ENCODE data around the gene GALNT7. TPM values are rescaled to one million over a fixed set of nuclear protein-coding genes. Genes with fewer than 3 reads are reported as not detected.
A peak's percentile ranks its signal among the peaks of the same experiment; 100 is the strongest.
"Not testable (repeated sequence)": the region's sequence is repeated elsewhere in the genome, so short reads cannot be mapped to it uniquely, and the experiment has no call there.

Gene GALNT7
- total RNA-seq = 10 to 100 TPM; 10.1 to 12.8 TPM

GRCh38 chr4:173168396-173169177 is at the start of gene GALNT7:
GALNT7 (plus strand) TSS chr4:173168811; CDS start chr4:173168836, 25 bp downstream.
- Mint-ChIP-seq H3K4me3 (peak within 1 kb of the TSS; percentile 95 to 96), H3K27ac (peak within 1 kb of the TSS; percentile 90), H3K9me3 (no peaks in the 10 kb centered on the region), H3K36me3 (ENCODE audit: insufficient read depth in 2 of 2) (peaks cover 2 to 4% of the 10 kb centered on the region in 2 donors), H3K4me1 (ENCODE audit: low read depth) (peaks cover 44% of the 10 kb centered on the region), H3K27me3 (ENCODE audit: low read depth) (no peaks in the 10 kb centered on the region)
- peak; percentile 58 to 64 for DNase-seq
- peak; percentile 65 to 66 for ATAC-seq (replicated peaks in 1 of 2)

GRCh38 chr4:173118819-173119218 is 49.8 kb upstream of the GALNT7 start:
- not testable (repeated sequence) for H3K27ac Mint-ChIP-seq; H3K36me3 Mint-ChIP-seq (ENCODE audit: insufficient read depth in 2 of 2); DNase-seq; ATAC-seq (replicated peaks in 1 of 2); H3K27me3 Mint-ChIP-seq (ENCODE audit: low read depth); H3K4me3 Mint-ChIP-seq
- peaks cover 17% of the 10 kb centered on the region for H3K4me1 Mint-ChIP-seq (ENCODE audit: low read depth)
- H3K9me3 Mint-ChIP-seq = peaks cover 1 to 13% of the 10 kb centered on the region in 2 donors

- H3K27me3 Mint-ChIP-seq (ENCODE audit: low read depth) = no peaks in the 10 kb centered on the region
- H3K4me3 Mint-ChIP-seq = no peak overlapping the region
- ATAC-seq (replicated peaks in 1 of 2) (no peak), DNase-seq (no peak)
- H3K27ac Mint-ChIP-seq = no peak overlapping the region
- peaks cover 0 to 2% of the 10 kb centered on the region in 2 donors for H3K36me3 Mint-ChIP-seq (ENCODE audit: insufficient read depth in 2 of 2)
- H3K9me3 Mint-ChIP-seq = peaks cover 1 to 11% of the 10 kb centered on the region in 2 donors
- peaks cover 17% of the 10 kb centered on the region for H3K4me1 Mint-ChIP-seq (ENCODE audit: low read depth)
These were observed 48.8 kb upstream of the GALNT7 start for GRCh38 chr4:173119818-173120217.

GRCh38 chr4:173121076-173121561 is 47.5 kb upstream of the GALNT7 start:
- DNase-seq (no peak), ATAC-seq (replicated peaks in 1 of 2) (no peak)
- H3K9me3 Mint-ChIP-seq = peaks cover 1 to 11% of the 10 kb centered on the region in 2 donors
- no peak overlapping the region for H3K27ac Mint-ChIP-seq
- H3K27me3 Mint-ChIP-seq (ENCODE audit: low read depth) = no peaks in the 10 kb centered on the region
- H3K4me3 Mint-ChIP-seq = no peak overlapping the region
- H3K36me3 Mint-ChIP-seq (ENCODE audit: insufficient read depth in 2 of 2) = peaks cover 0 to 2% of the 10 kb centered on the region in 2 donors
- peaks cover 17% of the 10 kb centered on the region for H3K4me1 Mint-ChIP-seq (ENCODE audit: low read depth)

DNA sequence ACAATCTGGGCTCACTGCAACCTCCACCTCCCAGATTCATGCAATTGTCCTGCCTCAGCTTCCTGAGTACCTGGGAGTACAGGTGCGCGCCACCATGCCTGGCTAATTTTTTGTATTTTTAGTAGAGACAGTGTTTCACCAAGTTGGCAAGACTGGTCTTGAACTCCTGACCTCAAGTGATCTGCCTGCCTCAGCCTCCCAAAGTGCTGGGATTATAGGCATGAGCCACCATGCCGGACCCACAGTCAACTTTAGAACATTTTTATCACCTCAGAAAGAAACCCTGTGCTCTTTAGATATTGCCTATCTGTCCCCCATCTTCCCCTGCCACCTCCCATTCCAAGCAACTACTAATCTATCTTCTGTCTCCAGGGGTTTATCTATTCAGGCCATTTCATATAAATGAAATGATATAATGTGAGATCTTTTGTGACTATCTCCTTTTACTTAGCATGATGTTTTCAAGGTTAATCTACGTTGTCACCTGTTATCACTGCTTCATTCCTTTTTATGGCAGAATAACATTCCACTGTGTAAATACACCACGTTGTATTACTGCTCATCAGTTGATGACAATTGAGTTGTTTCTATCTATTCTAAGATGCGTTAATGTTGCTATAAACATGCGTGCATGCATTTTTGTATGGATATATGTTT is 44.3 kb upstream of the GALNT7 start:
- DNase-seq = no peak
- peaks cover 8% of the 10 kb centered on the region for H3K4me1 Mint-ChIP-seq (ENCODE audit: low read depth)
- H3K27ac Mint-ChIP-seq = no peak overlapping the region
- H3K27me3 Mint-ChIP-seq (ENCODE audit: low read depth) = no peaks in the 10 kb centered on the region
- H3K9me3 Mint-ChIP-seq = no peaks in the 10 kb centered on the region
- H3K36me3 Mint-ChIP-seq (ENCODE audit: insufficient read depth in 2 of 2) = no peaks in the 10 kb centered on the region
- H3K4me3 Mint-ChIP-seq = no peak overlapping the region
- ATAC-seq (replicated peaks in 1 of 2) = no peak

GRCh38 chr4:173125216-173125812 is 43.3 kb upstream of the GALNT7 start:
- H3K4me1 Mint-ChIP-seq (ENCODE audit: low read depth) = peaks cover 8% of the 10 kb centered on the region
- H3K9me3 Mint-ChIP-seq = no peaks in the 10 kb centered on the region
- ATAC-seq (replicated peaks in 1 of 2) (no peak), DNase-seq (no peak)
- no peaks in the 10 kb centered on the region for H3K27me3 Mint-ChIP-seq (ENCODE audit: low read depth)
- H3K4me3 Mint-ChIP-seq = no peak overlapping the region
- no peak overlapping the region for H3K27ac Mint-ChIP-seq
- H3K36me3 Mint-ChIP-seq (ENCODE audit: insufficient read depth in 2 of 2) = no peaks in the 10 kb centered on the region

GRCh38 chr4:173128199-173128890 is 40.3 kb upstream of the GALNT7 start:
- no peaks in the 10 kb centered on the region for H3K9me3 Mint-ChIP-seq
- no peaks in the 10 kb centered on the region for H3K27me3 Mint-ChIP-seq (ENCODE audit: low read depth)
- no peak for DNase-seq
- no peak overlapping the region for H3K4me3 Mint-ChIP-seq
- ATAC-seq (replicated peaks in 1 of 2) = no peak
- no peaks in the 10 kb centered on the region for H3K4me1 Mint-ChIP-seq (ENCODE audit: low read depth)
- no peaks in the 10 kb centered on the region for H3K36me3 Mint-ChIP-seq (ENCODE audit: insufficient read depth in 2 of 2)
- no peak overlapping the region for H3K27ac Mint-ChIP-seq

- Mint-ChIP-seq H3K4me1 (ENCODE audit: low read depth) (no peaks in the 10 kb centered on the region), H3K4me3 (no peak overlapping the region), H3K9me3 (no peaks in the 10 kb centered on the region), H3K27ac (no peak overlapping the region), H3K27me3 (ENCODE audit: low read depth) (peaks cover 7% of the 10 kb centered on the region), H3K36me3 (ENCODE audit: insufficient read depth in 2 of 2) (no peaks in the 10 kb centered on the region)
- no peak for ATAC-seq (replicated peaks in 1 of 2)
- DNase-seq = no peak
These were observed 37.9 kb upstream of the GALNT7 start for GRCh38 chr4:173130687-173131086.

DNA sequence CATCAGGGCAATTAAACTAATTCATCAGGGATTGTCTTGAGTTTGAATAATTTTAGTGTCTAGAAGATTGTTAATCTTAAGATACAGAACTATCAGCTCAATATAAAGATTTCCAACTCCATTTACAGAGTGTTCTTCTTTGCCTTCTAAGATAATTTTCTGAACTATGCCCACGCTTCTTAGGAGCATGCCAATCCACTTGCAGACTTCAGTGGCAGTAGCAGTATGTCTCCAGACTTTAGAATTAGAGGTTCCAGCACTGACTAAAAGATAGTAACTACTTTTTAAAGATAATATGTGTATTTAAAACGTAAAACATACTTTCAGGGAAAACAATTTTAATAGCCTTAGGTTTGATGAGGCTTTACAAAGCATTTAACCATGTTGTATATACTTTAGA is 34.2 kb upstream of the GALNT7 start:
- peaks cover 7% of the 10 kb centered on the region for H3K27me3 Mint-ChIP-seq (ENCODE audit: low read depth)
- no peak for DNase-seq
- ATAC-seq (replicated peaks in 1 of 2) = no peak
- H3K27ac Mint-ChIP-seq = no peak overlapping the region
- no peaks in the 10 kb centered on the region for H3K4me1 Mint-ChIP-seq (ENCODE audit: low read depth)
- H3K9me3 Mint-ChIP-seq = no peaks in the 10 kb centered on the region
- no peaks in the 10 kb centered on the region for H3K36me3 Mint-ChIP-seq (ENCODE audit: insufficient read depth in 2 of 2)
- no peak overlapping the region for H3K4me3 Mint-ChIP-seq

DNA sequence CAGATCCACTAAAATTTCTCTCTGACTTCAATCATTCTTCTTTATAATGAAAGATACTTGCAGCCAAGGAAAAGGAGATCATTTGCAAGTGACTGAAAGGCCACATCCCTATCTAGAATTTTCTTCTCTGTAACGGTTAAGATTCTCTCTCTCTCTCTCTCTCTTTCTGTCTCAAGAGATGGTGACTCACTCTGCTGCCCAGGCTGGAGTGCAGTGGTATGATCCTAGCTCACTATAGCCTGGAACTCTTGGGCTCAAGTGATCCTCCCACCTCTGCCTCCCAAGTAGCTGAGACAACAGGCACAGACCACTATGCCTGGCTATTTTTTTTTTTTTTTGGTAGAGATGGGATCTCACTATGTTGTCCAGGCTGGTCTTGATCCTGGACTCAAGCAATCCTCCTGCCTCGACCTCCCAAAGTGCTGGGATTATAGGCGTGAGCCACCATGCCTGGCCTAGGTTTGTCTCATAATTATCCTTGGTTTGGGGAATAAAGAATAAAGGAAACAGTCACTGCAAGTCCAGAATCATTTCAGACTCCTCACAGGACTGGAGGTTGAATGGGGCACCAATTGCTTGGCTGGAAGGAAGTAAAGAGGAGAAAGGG is 33.3 kb upstream of the GALNT7 start:
- ATAC-seq (replicated peaks in 1 of 2) (no peak), DNase-seq (no peak)
- H3K36me3 Mint-ChIP-seq (ENCODE audit: insufficient read depth in 2 of 2) = no peaks in the 10 kb centered on the region
- peaks cover 7% of the 10 kb centered on the region for H3K27me3 Mint-ChIP-seq (ENCODE audit: low read depth)
- no peaks in the 10 kb centered on the region for H3K9me3 Mint-ChIP-seq
- no peak overlapping the region for H3K4me3 Mint-ChIP-seq
- H3K27ac Mint-ChIP-seq = no peak overlapping the region
- H3K4me1 Mint-ChIP-seq (ENCODE audit: low read depth) = no peaks in the 10 kb centered on the region

DNA sequence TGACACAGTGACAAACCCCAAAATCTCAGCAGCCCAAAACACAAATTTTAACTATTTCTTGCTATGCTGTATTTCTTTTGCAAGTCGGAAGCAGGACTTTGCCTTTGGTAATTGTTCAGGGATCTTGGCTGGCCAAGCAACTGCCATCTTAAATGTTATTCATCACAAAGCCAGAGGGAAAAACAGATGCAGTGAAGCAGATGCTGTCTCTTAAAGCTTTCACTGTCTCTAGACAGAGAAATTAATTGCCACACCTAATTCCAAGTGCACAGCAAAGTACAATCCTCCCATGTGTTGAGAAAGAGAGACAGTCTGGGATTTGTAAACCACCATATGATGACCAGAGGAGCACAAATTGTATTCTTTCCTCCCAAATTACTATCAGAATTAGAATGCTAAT is 30.0 kb upstream of the GALNT7 start:
- peaks cover 7% of the 10 kb centered on the region for H3K27me3 Mint-ChIP-seq (ENCODE audit: low read depth)

GRCh38 chr4:173139561-173139960 is 29.1 kb upstream of the GALNT7 start:
- no peak overlapping the region for H3K4me3 Mint-ChIP-seq
- no peak for ATAC-seq (replicated peaks in 1 of 2)
- H3K27me3 Mint-ChIP-seq (ENCODE audit: low read depth) = peaks cover 7% of the 10 kb centered on the region
- H3K4me1 Mint-ChIP-seq (ENCODE audit: low read depth) = no peaks in the 10 kb centered on the region
- no peak for DNase-seq
- H3K9me3 Mint-ChIP-seq = no peaks in the 10 kb centered on the region
- no peaks in the 10 kb centered on the region for H3K36me3 Mint-ChIP-seq (ENCODE audit: insufficient read depth in 2 of 2)
- H3K27ac Mint-ChIP-seq = peak overlapping the region; percentile 10

More for the DNA sequence above, 30.0 kb upstream of the GALNT7 start:
- Mint-ChIP-seq H3K27ac (no peak overlapping the region), H3K9me3 (no peaks in the 10 kb centered on the region), H3K36me3 (ENCODE audit: insufficient read depth in 2 of 2) (no peaks in the 10 kb centered on the region), H3K4me1 (ENCODE audit: low read depth) (no peaks in the 10 kb centered on the region), H3K4me3 (no peak overlapping the region)
- no peak for DNase-seq
- ATAC-seq (replicated peaks in 1 of 2) = no peak

Measured in activated T-cell treated with anti-CD3 and anti-CD28 coated beads, Interleukin-2, amount 50 U/mL, for 72 hours (primary cell).